H1 (cell line): ENCODE results near the gene LORICRIN. TPM values are rescaled to one million over a fixed set of nuclear protein-coding genes. Genes with fewer than 3 reads are reported as not detected.

Experiments used
- CTCF ChIA-PET: fragments of 300-600 bp; sonication (Branson Sonifier 250); formaldehyde crosslinking; loops from one replicate; lab custom pipeline; 2021; ENCODE audit not compliant: partially characterized antibody; lab: Charles Lee
- POLR2A ChIA-PET: fragments of 300-600 bp; sonication (Branson Sonifier 250); formaldehyde crosslinking; loops from one replicate; lab custom pipeline; 2021; ENCODE audit warnings: inconsistent platforms; ENCODE audit not compliant: partially characterized antibody; lab: Charles Lee
- DNase-seq, 2 experiments: peaks; one replicate each; pipeline versions ENCODE4 v3.0.0 to v3.0.0-alpha.2; 2010 to 2022; ENCODE audit warnings: low spot score in 2 of 2, low read depth in 1 of 2, mixed read lengths in 1 of 2
- FAIRE-seq: peaks from 2 replicates; lab custom pipeline; 2011; peaks lifted over from hg19 to GRCh38; lab: Jason Lieb, UNC
- H2AFZ ChIP-seq: 2 replicates; pipeline ENCODE4 v1.8.1; 2012; ENCODE audit warnings: low read length, inconsistent platforms
- H2AK5ac ChIP-seq: 2 replicates; pipeline ENCODE4 v1.6.1; 2013; ENCODE audit warnings: low read depth, low read length
- H2BK120ac ChIP-seq: replicated peaks from 2 replicates; pipeline ENCODE3; 2013; ENCODE audit warnings: low read depth, low read length, inconsistent platforms
- H2BK12ac ChIP-seq: 2 replicates; pipeline ENCODE4 v1.6.1; 2013; ENCODE audit warnings: low read depth, low read length
- H2BK15ac ChIP-seq: 2 replicates; pipeline ENCODE4 v1.6.1; 2013; ENCODE audit warnings: low read length
- H2BK20ac ChIP-seq: 2 replicates; pipeline ENCODE4 v1.6.1; 2013; ENCODE audit warnings: low read length
- H2BK5ac ChIP-seq: 2 replicates; pipeline ENCODE4 v1.6.1; 2013; ENCODE audit warnings: low read depth, low read length
- H3K14ac ChIP-seq: 2 replicates; pipeline ENCODE4 v1.6.1; 2013; ENCODE audit warnings: inconsistent platforms; ENCODE audit not compliant: insufficient read length
- H3K18ac ChIP-seq: 2 replicates; pipeline ENCODE4 v1.6.1; 2013; ENCODE audit warnings: low read length; ENCODE audit errors: extremely low read depth
- H3K23ac ChIP-seq: 2 replicates; pipeline ENCODE4 v1.6.1; 2013; ENCODE audit warnings: inconsistent platforms; ENCODE audit not compliant: insufficient read length
- H3K23me2 ChIP-seq: 2 replicates; pipeline ENCODE4 v1.6.1; 2013; ENCODE audit warnings: low read depth, low read length
- H3K27ac ChIP-seq: 2 replicates; pipeline ENCODE4 v1.6.1; 2011; ENCODE audit warnings: low read depth, low read length, inconsistent platforms
- H3K27me3 ChIP-seq, 4 experiments: replicated peaks in 1 of 4; 1 replicate in 1 of 4; 2 replicates in 3 of 4; pipeline versions ENCODE4 v1.6.1 to v1.8.1; 2011 to 2013; ENCODE audit warnings: low read length in 3 of 4, mild to moderate bottlenecking in 3 of 4, inconsistent platforms in 2 of 4, mixed read lengths in 2 of 4, moderate library complexity in 1 of 4; ENCODE audit not compliant: control insufficient read depth in 3 of 4, insufficient read depth in 3 of 4; ENCODE audit errors: extremely low read depth in 1 of 4
- H3K36me3 ChIP-seq, 4 experiments: 2 replicates each; pipeline versions ENCODE4 v1.6.1 to v1.8.1; 2011 to 2013; ENCODE audit warnings: mild to moderate bottlenecking in 4 of 4, low read length in 3 of 4, moderate library complexity in 2 of 4, control low read depth in 1 of 4, inconsistent platforms in 1 of 4; ENCODE audit not compliant: insufficient read depth in 4 of 4, control insufficient read depth in 2 of 4
- H3K4ac ChIP-seq: replicated peaks from 2 replicates; pipeline ENCODE3; 2013; ENCODE audit warnings: low read length, low read depth, mixed read lengths, inconsistent platforms; ENCODE audit not compliant: insufficient read length
- H3K4me1 ChIP-seq, 4 experiments: replicated peaks in 1 of 4; 1 replicate in 1 of 4; 2 replicates in 3 of 4; pipeline versions ENCODE4 v1.6.1 to v1.8.1; 2011 to 2013; ENCODE audit warnings: low read length in 3 of 4, inconsistent platforms in 2 of 4, mixed read lengths in 1 of 4; ENCODE audit not compliant: insufficient read depth in 4 of 4, control insufficient read depth in 3 of 4
- H3K4me2 ChIP-seq, 2 experiments: 2 replicates each; pipeline versions ENCODE4 v1.6.1 to v1.8.1; 2011 to 2013; ENCODE audit warnings: low read depth in 2 of 2, low read length in 2 of 2, control low read depth in 1 of 2, inconsistent platforms in 1 of 2, mild to moderate bottlenecking in 1 of 2; ENCODE audit not compliant: insufficient read depth in 1 of 2
- H3K4me3 ChIP-seq, 4 experiments: fragments of 200-600, 300-600 bp in 1 of 4; sonication (generic), shearing (Covaris generic), sonication (Bioruptor Twin) in 1 of 4; 2 replicates each; pipeline versions ENCODE4 v1.5.1 to v1.8.1; 2011 to 2016; ENCODE audit warnings: low read length in 4 of 4, low read depth in 3 of 4, control low read depth in 2 of 4, inconsistent platforms in 2 of 4, mild to moderate bottlenecking in 2 of 4, mixed read lengths in 1 of 4, moderate library complexity in 1 of 4; ENCODE audit not compliant: insufficient read depth in 2 of 4; ENCODE audit errors: extremely low read depth in 1 of 4
- H3K56ac ChIP-seq: replicated peaks from 2 replicates; pipeline ENCODE3; 2013; ENCODE audit warnings: low read depth, mild to moderate bottlenecking, mixed read lengths, low read length, inconsistent platforms; ENCODE audit not compliant: insufficient read length
- H3K79me1 ChIP-seq: 2 replicates; pipeline ENCODE4 v1.6.1; 2013; ENCODE audit warnings: low read depth, low read length, control low read depth
- H3K79me2 ChIP-seq, 2 experiments: 2 replicates each; pipeline versions ENCODE4 v1.6.1 to v1.8.1; 2012 to 2013; ENCODE audit warnings: low read length in 2 of 2, mild to moderate bottlenecking in 2 of 2, inconsistent platforms in 1 of 2; ENCODE audit not compliant: insufficient read depth in 2 of 2, control insufficient read depth in 1 of 2
- H3K9ac ChIP-seq, 4 experiments: replicated peaks in 1 of 4; 1 replicate in 1 of 4; 2 replicates in 3 of 4; pipeline versions ENCODE4 v1.6.1 to v1.8.1; 2011 to 2013; ENCODE audit warnings: low read depth in 3 of 4, low read length in 3 of 4, control low read depth in 2 of 4, mild to moderate bottlenecking in 2 of 4, moderate library complexity in 2 of 4, inconsistent platforms in 1 of 4; ENCODE audit errors: extremely low read depth in 1 of 4
- H3K9me3 ChIP-seq, 2 experiments: 2 replicates each; pipeline versions ENCODE4 v1.6.1 to v1.8.1; 2012 to 2013; ENCODE audit warnings: mild to moderate bottlenecking in 2 of 2, moderate library complexity in 2 of 2, control low read depth in 1 of 2, inconsistent platforms in 1 of 2, low read depth in 1 of 2, low read length in 1 of 2, mixed read lengths in 1 of 2; ENCODE audit not compliant: insufficient read depth in 2 of 2
- H4K20me1 ChIP-seq, 2 experiments: replicated peaks in 1 of 2; 2 replicates each; pipeline versions ENCODE3 to v1.8.1; 2011 to 2013; ENCODE audit warnings: inconsistent platforms in 2 of 2, low read length in 2 of 2, mild to moderate bottlenecking in 1 of 2; ENCODE audit not compliant: insufficient read depth in 2 of 2, control insufficient read depth in 1 of 2
- H4K5ac ChIP-seq: 2 replicates; pipeline ENCODE4 v1.6.1; 2013; ENCODE audit warnings: low read length, low read depth, mixed read lengths, inconsistent platforms; ENCODE audit not compliant: insufficient read length
- H4K8ac ChIP-seq: 2 replicates; pipeline ENCODE4 v1.8.0; 2013; ENCODE audit warnings: mild to moderate bottlenecking, moderate library complexity, low read length, inconsistent platforms; ENCODE audit not compliant: insufficient read depth; ENCODE audit errors: extremely low read depth
- H4K91ac ChIP-seq: replicated peaks from 2 replicates; pipeline ENCODE3; 2013; ENCODE audit warnings: low read length, mixed read lengths, inconsistent platforms; ENCODE audit not compliant: insufficient read length
- BCL11A ChIP-seq, 2 experiments: IDR thresholded peaks; one replicate each; pipeline ENCODE4 v1.6.1; 2011; ENCODE audit warnings: low read depth in 2 of 2, low read length in 2 of 2, mild to moderate bottlenecking in 2 of 2
- BRCA1 ChIP-seq: IDR thresholded peaks from 2 replicates; pipeline ENCODE4 v1.6.1; 2012; ENCODE audit warnings: low read depth, low read length, improper control_type of control experiment
- CEBPB ChIP-seq: IDR thresholded peaks from 2 replicates; pipeline ENCODE4 v1.6.1; 2012; ENCODE audit warnings: low read depth, low read length
- NANOG ChIP-seq: IDR thresholded peaks from 2 replicates; pipeline ENCODE4 v1.6.1; 2011; ENCODE audit warnings: low read length, low read depth, mild to moderate bottlenecking, inconsistent platforms; ENCODE audit not compliant: insufficient read depth, poor library complexity, severe bottlenecking
- POLR2AphosphoS5 ChIP-seq: IDR thresholded peaks from 2 replicates; pipeline ENCODE4 v1.6.1; 2011; ENCODE audit warnings: low read depth, low read length
- RNF2 ChIP-seq: fragments of 200-900, 300-1000 bp; sonication (generic); IDR thresholded peaks from 2 replicates; pipeline ENCODE4 v1.7.1; 2016; ENCODE audit warnings: borderline replicate concordance, low read depth, mild to moderate bottlenecking, antibody characterized with exemption, low read length; ENCODE audit not compliant: poor library complexity, severe bottlenecking; ENCODE audit errors: missing control alignments
- TCF12 ChIP-seq: IDR thresholded peaks from 2 replicates; pipeline ENCODE4 v1.6.1; 2011; ENCODE audit warnings: low read depth, mild to moderate bottlenecking, low read length
- WGBS, 2 experiments: shearing (Covaris generic) in 1 of 2; methylation state at CpG; one replicate each; pipeline versions ENCODE4 v1.1.6 to v1.1.7; 2013 to 2015; ENCODE audit warnings: low lambda C conversion rate in 2 of 2, mixed read lengths in 2 of 2, inconsistent platforms in 1 of 2, low coverage in 1 of 2, missing lambda C conversion rate in 1 of 2; ENCODE audit not compliant: insufficient replicate concordance in 2 of 2, insufficient coverage in 1 of 2, insufficient read length in 1 of 2; ENCODE audit errors: extremely low coverage in 1 of 2, missing lambda C conversion rate in 1 of 2; 5-methylcytosine and 5-hydroxymethylcytosine counted together
- polyA plus RNA-seq, 7 experiments: library from polyadenylated mRNA; depleted of rRNA in 3 of 7; stranded (reverse) in 5 of 7; unstranded in 2 of 7; fragments of >200 nt in 5 of 7; fragments of 200-250 nt in 2 of 7; gene quantifications; 1 replicate in 5 of 7; 2 replicates in 1 of 7; 4 replicates in 1 of 7; pipeline versions ENCODE4 v1.2.1 to v1.2.3, GENCODE V29; 2011 to 2013; ENCODE audit warnings: missing spikeins in 2 of 7, mixed read lengths in 2 of 7
- total RNA-seq: library from RNA; stranded (reverse); fragmentation: NEBNext Ultra II Directional; extraction: Animal tissue kit (Norgen Biotek cat#: 25700); gene quantifications from 2 replicates; pipeline ENCODE4 v1.2.1, GENCODE V29; 2021

The LORICRIN gene
- total and polyA plus RNA-seq, 2 of the 8 experiments (the other 6 are each of a cell fraction or from before 2014, with no cell fraction given) = not detected

DNA sequence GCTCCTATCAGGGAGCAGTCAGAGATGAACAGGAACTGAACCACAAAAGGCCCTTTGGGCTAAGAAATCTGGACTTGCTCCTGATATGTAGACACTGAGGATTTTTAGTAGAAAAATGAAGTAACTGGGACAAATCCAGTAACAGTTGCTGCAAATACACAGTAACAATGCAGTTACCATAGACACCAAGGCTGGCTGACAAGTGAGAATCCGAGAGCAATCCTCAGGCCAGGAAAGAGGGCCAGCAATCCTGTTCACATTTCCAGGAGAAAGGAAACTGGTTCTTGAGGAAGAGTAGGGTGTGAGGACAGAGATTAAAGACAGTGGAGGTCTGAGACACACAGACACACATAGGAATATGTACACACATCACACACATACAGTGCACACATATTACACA is 9.3 kb upstream of the LORICRIN start:
- Histone ChIP-seq H3K27ac (no peak overlapping the region), H3K4ac (no peak overlapping the region), H2BK120ac (no peak overlapping the region), H3K4me2 (no peak overlapping the region), H3K23ac (no peak overlapping the region), H2BK12ac (no peak overlapping the region), H3K18ac (no peak overlapping the region), H3K79me2 (no peaks in the 10 kb centered on the region), H3K36me3 (no peaks in the 10 kb centered on the region), H4K20me1 (no peaks in the 10 kb centered on the region), H3K9me3 (peaks cover 0 to 11% of the 10 kb centered on the region in 2 experiments; a peak in 2 of 4 replicates), H3K9ac (no peak overlapping the region), H3K4me1 (no peaks in the 10 kb centered on the region), H4K8ac (no peak overlapping the region), H3K27me3 (no peaks in the 10 kb centered on the region), H4K91ac (no peak overlapping the region), H3K14ac (no peak overlapping the region), H2AFZ (no peak overlapping the region), H2BK15ac (no peak overlapping the region), H4K5ac (no peak overlapping the region), H3K79me1 (no peaks in the 10 kb centered on the region), H3K4me3 (no peak overlapping the region), H2BK20ac (no peak overlapping the region), H2AK5ac (no peak overlapping the region), H3K56ac (no peak overlapping the region), H2BK5ac (no peak overlapping the region), H3K23me2 (no peaks in the 10 kb centered on the region)
- CTCF ChIA-PET = interaction anchor here (1.3 kb wide), 1 partner anchor 11 kb away, joined by 3 read pairs; no protein-coding TSS in a partner anchor
- WGBS, 2 experiments = 88% methylated on average over 1 of the region's 1 CpG; no CpG with 5 or more reads in 1 of the 2 experiments
- no peak for DNase-seq
- POLR2A ChIA-PET = no interaction called here
- no peak for FAIRE-seq
- TF ChIP-seq CEBPB (no peak), BCL11A (IDR thresholded peaks at IDR 0.05; ENCODE audit: low read depth in 2 of 2, low read length in 2 of 2) (no peak), POLR2AphosphoS5 (no peak), RNF2 (no peak), BRCA1 (no peak), NANOG (no peak), TCF12 (no peak)
